ENCODE results near the gene ZNF213.

DNA sequence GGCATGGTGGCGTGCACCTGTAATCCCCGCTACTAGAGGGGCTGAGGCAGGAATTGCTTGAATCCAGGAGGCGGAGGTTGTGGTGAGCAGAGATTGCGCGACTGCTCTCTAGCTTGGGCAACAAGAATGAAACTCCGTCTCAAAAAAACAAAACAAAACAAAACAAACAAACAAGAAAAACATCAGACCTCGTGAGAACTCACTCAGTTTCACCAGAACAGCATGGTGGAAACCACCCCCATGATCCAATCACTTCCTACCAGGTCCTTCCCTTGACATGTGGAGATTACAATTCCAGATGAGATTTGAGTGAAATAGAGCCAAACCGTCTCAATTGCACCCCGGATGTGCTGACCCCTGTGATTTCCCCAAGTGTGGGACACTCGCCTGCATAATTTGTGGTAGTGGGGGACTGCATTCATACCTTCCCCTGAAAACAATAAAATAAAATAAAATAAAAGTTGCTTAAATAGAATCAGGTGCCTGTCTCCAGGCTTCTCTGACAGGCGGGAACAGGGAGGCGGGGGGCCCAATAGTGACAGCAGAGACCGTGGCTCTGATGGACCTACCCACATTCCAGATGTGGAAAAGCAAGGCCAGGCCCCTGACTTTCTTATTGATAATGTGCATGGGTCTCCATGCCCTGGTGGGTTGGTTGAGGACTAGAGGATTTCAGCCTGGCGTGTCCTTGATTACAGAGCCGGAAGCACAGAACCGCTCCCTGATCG is 48.8 kb upstream of the ZNF213 start:
- TF ChIP-seq POLR2A (IDR thresholded peaks at IDR 0.05; ENCODE audit: low read length) = no peak
- no peak for TF ChIP-seq GATA1 (IDR thresholded peaks at IDR 0.05; ENCODE audit: low read depth, low read length)
